ENCODE measurements around the gene ARID4A. TPM values are rescaled to one million over a fixed set of nuclear protein-coding genes. Genes with fewer than 3 reads are reported as not detected.

ARID4A gene
- total RNA-seq, 1 experiment from 2014 or later = 12.5 TPM

DNA sequence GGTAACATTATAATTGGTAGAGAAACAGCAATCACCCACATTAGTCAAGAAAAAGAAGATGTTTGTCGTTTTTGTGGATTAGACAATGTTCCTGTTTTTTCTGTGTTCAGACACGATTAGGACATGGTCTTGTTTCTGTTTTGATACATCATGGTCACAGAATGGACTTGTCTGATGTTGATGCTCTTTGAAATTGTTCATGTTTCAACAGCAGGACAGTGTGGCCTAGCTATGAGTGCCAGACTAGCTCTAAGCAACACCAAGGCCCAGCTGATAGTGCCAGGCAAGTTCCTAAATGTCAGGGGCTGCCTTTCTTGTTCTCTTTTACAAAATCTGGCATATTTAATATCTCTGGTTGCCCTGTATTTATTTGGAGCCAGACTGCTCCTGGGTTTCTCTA, 56.5 kb downstream of the ARID4A start:
- no peak overlapping the region for H3K4me3 Mint-ChIP-seq
- H3K4me1 Mint-ChIP-seq = no peaks in the 10 kb centered on the region
- DNase-seq (ENCODE audit: low spot score) = no peak
- ChIA-PET POLR2A (no interaction called here), CTCF (no interaction called here)
- H3K36me3 Mint-ChIP-seq = peaks cover 22% of the 10 kb centered on the region
- no peaks in the 10 kb centered on the region for H3K27me3 Mint-ChIP-seq (ENCODE audit: low read depth)
- H3K9me3 Mint-ChIP-seq = no peaks in the 10 kb centered on the region
- TF ChIP-seq ZNF396 (CRISPR knock-in tag; IDR thresholded peaks at IDR 0.05; ENCODE audit: borderline replicate concordance) (no peak), GRHL2 (CRISPR knock-in tag; IDR thresholded peaks at IDR 0.05; ENCODE audit: insufficient replicate concordance, severe bottlenecking) (no peak), JAZF1 (CRISPR knock-in tag; IDR thresholded peaks at IDR 0.05) (no peak), GTF2I (CRISPR knock-in tag; conservative IDR thresholded peaks at IDR 0.05) (no peak), NFYB (CRISPR knock-in tag; conservative IDR thresholded peaks at IDR 0.05; ENCODE audit: low read depth) (no peak), TP53 (CRISPR knock-in tag; IDR thresholded peaks at IDR 0.05) (no peak)
- TF ChIP-seq, protein P1, sequence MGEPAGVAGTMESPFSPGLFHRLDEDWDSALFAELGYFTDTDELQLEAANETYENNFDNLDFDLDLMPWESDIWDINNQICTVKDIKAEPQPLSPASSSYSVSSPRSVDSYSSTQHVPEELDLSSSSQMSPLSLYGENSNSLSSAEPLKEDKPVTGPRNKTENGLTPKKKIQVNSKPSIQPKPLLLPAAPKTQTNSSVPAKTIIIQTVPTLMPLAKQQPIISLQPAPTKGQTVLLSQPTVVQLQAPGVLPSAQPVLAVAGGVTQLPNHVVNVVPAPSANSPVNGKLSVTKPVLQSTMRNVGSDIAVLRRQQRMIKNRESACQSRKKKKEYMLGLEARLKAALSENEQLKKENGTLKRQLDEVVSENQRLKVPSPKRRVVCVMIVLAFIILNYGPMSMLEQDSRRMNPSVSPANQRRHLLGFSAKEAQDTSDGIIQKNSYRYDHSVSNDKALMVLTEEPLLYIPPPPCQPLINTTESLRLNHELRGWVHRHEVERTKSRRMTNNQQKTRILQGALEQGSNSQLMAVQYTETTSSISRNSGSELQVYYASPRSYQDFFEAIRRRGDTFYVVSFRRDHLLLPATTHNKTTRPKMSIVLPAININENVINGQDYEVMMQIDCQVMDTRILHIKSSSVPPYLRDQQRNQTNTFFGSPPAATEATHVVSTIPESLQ (CRISPR knock-in tag; IDR thresholded peaks at IDR 0.05) = no peak
- TF ChIP-seq, protein P2, sequence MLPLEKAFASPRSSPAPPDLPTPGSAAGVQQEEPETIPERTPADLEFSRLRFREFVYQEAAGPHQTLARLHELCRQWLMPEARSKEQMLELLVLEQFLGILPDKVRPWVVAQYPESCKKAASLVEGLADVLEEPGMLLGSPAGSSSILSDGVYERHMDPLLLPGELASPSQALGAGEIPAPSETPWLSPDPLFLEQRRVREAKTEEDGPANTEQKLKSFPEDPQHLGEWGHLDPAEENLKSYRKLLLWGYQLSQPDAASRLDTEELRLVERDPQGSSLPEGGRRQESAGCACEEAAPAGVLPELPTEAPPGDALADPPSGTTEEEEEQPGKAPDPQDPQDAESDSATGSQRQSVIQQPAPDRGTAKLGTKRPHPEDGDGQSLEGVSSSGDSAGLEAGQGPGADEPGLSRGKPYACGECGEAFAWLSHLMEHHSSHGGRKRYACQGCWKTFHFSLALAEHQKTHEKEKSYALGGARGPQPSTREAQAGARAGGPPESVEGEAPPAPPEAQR (CRISPR knock-in tag; IDR thresholded peaks at IDR 0.05) = no peak
- TF ChIP-seq, protein P3, sequence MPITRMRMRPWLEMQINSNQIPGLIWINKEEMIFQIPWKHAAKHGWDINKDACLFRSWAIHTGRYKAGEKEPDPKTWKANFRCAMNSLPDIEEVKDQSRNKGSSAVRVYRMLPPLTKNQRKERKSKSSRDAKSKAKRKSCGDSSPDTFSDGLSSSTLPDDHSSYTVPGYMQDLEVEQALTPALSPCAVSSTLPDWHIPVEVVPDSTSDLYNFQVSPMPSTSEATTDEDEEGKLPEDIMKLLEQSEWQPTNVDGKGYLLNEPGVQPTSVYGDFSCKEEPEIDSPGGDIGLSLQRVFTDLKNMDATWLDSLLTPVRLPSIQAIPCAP (CRISPR knock-in tag; IDR thresholded peaks at IDR 0.05) = no peak
- TF ChIP-seq, protein P4, sequence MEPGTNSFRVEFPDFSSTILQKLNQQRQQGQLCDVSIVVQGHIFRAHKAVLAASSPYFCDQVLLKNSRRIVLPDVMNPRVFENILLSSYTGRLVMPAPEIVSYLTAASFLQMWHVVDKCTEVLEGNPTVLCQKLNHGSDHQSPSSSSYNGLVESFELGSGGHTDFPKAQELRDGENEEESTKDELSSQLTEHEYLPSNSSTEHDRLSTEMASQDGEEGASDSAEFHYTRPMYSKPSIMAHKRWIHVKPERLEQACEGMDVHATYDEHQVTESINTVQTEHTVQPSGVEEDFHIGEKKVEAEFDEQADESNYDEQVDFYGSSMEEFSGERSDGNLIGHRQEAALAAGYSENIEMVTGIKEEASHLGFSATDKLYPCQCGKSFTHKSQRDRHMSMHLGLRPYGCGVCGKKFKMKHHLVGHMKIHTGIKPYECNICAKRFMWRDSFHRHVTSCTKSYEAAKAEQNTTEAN (CRISPR knock-in tag; IDR thresholded peaks at IDR 0.05) = no peak
- no peak overlapping the region for H3K27ac Mint-ChIP-seq
- no peak for ATAC-seq

DNA sequence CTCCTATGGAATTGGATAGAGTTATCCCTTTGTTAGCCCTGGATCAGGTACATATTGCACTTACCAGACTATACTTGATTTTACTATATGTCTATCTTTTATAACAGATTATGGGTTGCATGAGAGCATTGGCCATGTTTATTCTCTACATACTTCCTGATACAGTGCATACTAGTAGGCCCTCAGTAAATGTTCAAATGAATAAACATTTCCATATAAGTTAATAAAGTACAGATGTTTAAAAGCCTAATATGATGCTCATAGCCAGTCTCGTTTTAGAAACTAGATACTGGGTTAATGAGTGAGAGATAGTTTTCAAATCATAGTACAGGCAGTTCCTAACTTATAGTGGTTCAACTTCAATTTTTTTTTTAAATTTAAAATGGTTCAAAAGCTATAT, 57.9 kb downstream of the ARID4A start:
- ChIA-PET POLR2A (no interaction called here), CTCF (no interaction called here)
- H3K4me3 Mint-ChIP-seq = no peak overlapping the region
- no peak overlapping the region for H3K27ac Mint-ChIP-seq
- ATAC-seq (no peak), DNase-seq (ENCODE audit: low spot score) (no peak)
- no peaks in the 10 kb centered on the region for H3K9me3 Mint-ChIP-seq
- no peaks in the 10 kb centered on the region for H3K4me1 Mint-ChIP-seq
- H3K36me3 Mint-ChIP-seq = peaks cover 28% of the 10 kb centered on the region
- H3K27me3 Mint-ChIP-seq (ENCODE audit: low read depth) = no peaks in the 10 kb centered on the region
- TF ChIP-seq FOXJ3 (CRISPR knock-in tag; IDR thresholded peaks at IDR 0.05; ENCODE audit: borderline replicate concordance) (no peak), ETV6 (CRISPR knock-in tag; IDR thresholded peaks at IDR 0.05) (no peak), SMAD4 (CRISPR knock-in tag; IDR thresholded peaks at IDR 0.05) (no peak), TEAD4 (CRISPR knock-in tag; IDR thresholded peaks at IDR 0.05) (no peak), ZNF416 (CRISPR knock-in tag; IDR thresholded peaks at IDR 0.05) (no peak), GABPB1 (CRISPR knock-in tag; IDR thresholded peaks at IDR 0.05) (no peak), SOX15 (CRISPR knock-in tag; IDR thresholded peaks at IDR 0.05) (no peak)
- TF ChIP-seq, protein P5, sequence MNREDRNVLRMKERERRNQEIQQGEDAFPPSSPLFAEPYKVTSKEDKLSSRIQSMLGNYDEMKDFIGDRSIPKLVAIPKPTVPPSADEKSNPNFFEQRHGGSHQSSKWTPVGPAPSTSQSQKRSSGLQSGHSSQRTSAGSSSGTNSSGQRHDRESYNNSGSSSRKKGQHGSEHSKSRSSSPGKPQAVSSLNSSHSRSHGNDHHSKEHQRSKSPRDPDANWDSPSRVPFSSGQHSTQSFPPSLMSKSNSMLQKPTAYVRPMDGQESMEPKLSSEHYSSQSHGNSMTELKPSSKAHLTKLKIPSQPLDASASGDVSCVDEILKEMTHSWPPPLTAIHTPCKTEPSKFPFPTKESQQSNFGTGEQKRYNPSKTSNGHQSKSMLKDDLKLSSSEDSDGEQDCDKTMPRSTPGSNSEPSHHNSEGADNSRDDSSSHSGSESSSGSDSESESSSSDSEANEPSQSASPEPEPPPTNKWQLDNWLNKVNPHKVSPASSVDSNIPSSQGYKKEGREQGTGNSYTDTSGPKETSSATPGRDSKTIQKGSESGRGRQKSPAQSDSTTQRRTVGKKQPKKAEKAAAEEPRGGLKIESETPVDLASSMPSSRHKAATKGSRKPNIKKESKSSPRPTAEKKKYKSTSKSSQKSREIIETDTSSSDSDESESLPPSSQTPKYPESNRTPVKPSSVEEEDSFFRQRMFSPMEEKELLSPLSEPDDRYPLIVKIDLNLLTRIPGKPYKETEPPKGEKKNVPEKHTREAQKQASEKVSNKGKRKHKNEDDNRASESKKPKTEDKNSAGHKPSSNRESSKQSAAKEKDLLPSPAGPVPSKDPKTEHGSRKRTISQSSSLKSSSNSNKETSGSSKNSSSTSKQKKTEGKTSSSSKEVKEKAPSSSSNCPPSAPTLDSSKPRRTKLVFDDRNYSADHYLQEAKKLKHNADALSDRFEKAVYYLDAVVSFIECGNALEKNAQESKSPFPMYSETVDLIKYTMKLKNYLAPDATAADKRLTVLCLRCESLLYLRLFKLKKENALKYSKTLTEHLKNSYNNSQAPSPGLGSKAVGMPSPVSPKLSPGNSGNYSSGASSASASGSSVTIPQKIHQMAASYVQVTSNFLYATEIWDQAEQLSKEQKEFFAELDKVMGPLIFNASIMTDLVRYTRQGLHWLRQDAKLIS (CRISPR knock-in tag; IDR thresholded peaks at IDR 0.05; ENCODE audit: borderline replicate concordance) = no peak
- TF ChIP-seq, protein P6, sequence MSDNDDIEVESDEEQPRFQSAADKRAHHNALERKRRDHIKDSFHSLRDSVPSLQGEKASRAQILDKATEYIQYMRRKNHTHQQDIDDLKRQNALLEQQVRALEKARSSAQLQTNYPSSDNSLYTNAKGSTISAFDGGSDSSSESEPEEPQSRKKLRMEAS (CRISPR knock-in tag; IDR thresholded peaks at IDR 0.05) = no peak
- TF ChIP-seq, protein P7, sequence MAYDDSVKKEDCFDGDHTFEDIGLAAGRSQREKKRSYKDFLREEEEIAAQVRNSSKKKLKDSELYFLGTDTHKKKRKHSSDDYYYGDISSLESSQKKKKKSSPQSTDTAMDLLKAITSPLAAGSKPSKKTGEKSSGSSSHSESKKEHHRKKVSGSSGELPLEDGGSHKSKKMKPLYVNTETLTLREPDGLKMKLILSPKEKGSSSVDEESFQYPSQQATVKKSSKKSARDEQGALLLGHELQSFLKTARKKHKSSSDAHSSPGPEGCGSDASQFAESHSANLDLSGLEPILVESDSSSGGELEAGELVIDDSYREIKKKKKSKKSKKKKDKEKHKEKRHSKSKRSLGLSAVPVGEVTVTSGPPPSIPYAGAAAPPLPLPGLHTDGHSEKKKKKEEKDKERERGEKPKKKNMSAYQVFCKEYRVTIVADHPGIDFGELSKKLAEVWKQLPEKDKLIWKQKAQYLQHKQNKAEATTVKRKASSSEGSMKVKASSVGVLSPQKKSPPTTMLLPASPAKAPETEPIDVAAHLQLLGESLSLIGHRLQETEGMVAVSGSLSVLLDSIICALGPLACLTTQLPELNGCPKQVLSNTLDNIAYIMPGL (CRISPR knock-in tag; IDR thresholded peaks at IDR 0.05) = no peak
- TF ChIP-seq, protein P8, sequence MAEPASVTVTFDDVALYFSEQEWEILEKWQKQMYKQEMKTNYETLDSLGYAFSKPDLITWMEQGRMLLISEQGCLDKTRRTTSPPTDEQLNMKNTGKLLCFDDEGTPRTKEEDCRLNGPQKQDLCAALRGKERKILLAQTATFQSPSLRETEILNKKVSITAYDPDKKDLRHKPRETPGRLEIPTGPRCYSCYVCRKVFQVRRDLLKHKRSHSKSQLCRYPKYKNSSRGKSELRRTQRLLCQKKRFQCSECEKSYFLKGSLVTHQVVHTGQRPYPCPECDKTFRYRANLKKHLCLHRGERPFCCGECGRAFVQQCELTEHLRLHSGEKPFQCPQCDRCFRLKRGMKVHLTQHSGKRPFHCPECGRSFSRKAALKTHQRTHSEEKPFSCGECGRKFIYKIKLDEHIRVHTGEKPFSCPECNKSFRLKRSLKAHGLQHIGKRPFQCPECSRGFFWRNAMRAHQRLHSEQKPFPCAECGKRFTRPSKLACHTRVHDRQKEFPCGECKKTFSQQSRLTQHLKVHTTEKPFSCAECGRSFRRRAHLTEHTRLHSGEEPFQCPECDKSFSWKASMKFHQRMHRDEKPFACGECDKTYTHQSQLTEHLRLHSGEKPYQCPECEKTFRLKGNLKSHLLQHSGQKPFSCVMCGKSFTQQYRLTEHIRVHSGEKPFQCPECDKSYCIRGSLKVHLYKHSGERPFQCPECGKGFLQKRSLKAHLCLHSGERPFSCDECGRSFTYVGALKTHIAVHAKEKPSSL (CRISPR knock-in tag; conservative IDR thresholded peaks at IDR 0.05) = no peak
